IMR-90 (cell line): ENCODE measurements around the gene DCP2.

Source experiments
- CEBPB ChIP-seq: IDR thresholded peaks from 2 replicates; pipeline ENCODE4 v1.6.1; 2012; ENCODE audit warnings: low read depth, low read length, improper control_type of control experiment
- ELK1 ChIP-seq: fragments of 150-350 bp; IDR thresholded peaks from 2 replicates; pipeline ENCODE4 v1.6.1; 2016; ENCODE audit warnings: low read depth, mild to moderate bottlenecking, low read length, moderate library complexity, borderline replicate concordance
- FOS ChIP-seq: fragments of 150-350 bp; IDR thresholded peaks from 2 replicates; pipeline ENCODE4 v1.6.1; 2016; ENCODE audit warnings: low read depth, low read length
- MAFK ChIP-seq: IDR thresholded peaks from 2 replicates; pipeline ENCODE4 v1.6.1; 2012; ENCODE audit warnings: low read depth, low read length, improper control_type of control experiment
- MAZ ChIP-seq: IDR thresholded peaks from 2 replicates; pipeline ENCODE4 v1.6.1; 2012; ENCODE audit warnings: low read depth, mild to moderate bottlenecking, low read length, improper control_type of control experiment, moderate library complexity, borderline replicate concordance
- MXI1 ChIP-seq: IDR thresholded peaks from 2 replicates; pipeline ENCODE4 v1.6.1; 2012; ENCODE audit warnings: low read depth, mild to moderate bottlenecking, low read length, moderate library complexity, borderline replicate concordance
- POLR2A ChIP-seq: IDR thresholded peaks from 2 replicates; pipeline ENCODE4 v1.6.1; 2012; ENCODE audit warnings: mild to moderate bottlenecking, low read depth, low read length
- RAD21 ChIP-seq: IDR thresholded peaks from 2 replicates; pipeline ENCODE4 v1.6.1; 2012; ENCODE audit warnings: low read length, improper control_type of control experiment
- SMC3 ChIP-seq: fragments of 150-350 bp; IDR thresholded peaks from 2 replicates; pipeline ENCODE4 v1.6.1; 2016; ENCODE audit warnings: low read depth, mild to moderate bottlenecking, antibody characterized with exemption, low read length, moderate library complexity
- TF ChIP-seq, protein P1 (sequence below): conservative IDR thresholded peaks from 2 replicates; pipeline ENCODE4 v1.5.1; 2012; ENCODE audit warnings: mild to moderate bottlenecking, low read depth, low read length, improper control_type of control experiment

DNA sequence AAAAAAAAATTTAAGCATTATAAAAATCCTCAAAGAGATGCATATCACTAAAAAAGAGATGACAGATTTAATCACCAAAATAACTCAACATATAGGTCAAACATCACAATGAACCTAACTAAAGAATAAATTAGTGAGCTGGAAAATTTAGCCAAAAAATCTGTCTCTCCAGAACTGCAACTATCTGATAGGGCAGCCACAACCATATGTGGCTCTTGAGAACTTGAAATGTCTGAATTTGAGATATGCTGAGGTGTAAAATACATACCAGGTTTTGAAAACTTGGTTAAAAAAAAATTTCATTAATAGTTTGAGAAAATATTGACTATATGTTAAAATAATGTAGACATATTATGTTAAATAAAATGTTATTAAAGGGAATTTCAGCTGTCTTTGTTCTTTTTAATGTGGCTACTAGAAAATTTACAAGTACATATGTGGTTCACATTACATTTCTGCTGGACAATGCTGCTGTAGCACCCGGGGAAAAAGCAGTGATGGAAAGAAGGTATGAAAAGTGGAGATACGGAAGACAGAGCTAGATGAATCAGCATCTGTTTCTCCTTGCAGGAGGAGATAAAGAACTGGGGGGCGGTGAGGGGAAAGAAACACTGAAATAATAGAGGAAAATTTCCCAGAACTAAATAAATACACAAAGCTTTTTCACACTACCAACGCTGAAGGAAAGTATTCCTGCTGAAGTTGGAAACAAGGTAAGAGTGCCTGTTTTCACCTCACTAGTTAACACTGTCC lies 66.1 kb downstream of the DCP2 start:
- TF ChIP-seq, protein P1, sequence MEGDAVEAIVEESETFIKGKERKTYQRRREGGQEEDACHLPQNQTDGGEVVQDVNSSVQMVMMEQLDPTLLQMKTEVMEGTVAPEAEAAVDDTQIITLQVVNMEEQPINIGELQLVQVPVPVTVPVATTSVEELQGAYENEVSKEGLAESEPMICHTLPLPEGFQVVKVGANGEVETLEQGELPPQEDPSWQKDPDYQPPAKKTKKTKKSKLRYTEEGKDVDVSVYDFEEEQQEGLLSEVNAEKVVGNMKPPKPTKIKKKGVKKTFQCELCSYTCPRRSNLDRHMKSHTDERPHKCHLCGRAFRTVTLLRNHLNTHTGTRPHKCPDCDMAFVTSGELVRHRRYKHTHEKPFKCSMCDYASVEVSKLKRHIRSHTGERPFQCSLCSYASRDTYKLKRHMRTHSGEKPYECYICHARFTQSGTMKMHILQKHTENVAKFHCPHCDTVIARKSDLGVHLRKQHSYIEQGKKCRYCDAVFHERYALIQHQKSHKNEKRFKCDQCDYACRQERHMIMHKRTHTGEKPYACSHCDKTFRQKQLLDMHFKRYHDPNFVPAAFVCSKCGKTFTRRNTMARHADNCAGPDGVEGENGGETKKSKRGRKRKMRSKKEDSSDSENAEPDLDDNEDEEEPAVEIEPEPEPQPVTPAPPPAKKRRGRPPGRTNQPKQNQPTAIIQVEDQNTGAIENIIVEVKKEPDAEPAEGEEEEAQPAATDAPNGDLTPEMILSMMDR = no peak
- TF ChIP-seq POLR2A (no peak), ELK1 (no peak), RAD21 (no peak), MAFK (no peak), MXI1 (no peak), CEBPB (no peak), MAZ (no peak), SMC3 (no peak), FOS (no peak)
